ACHN (cell line): ENCODE measurements around the gene ACTR3.
A peak's percentile ranks its signal among the peaks of the same experiment; 100 is the strongest.
"Not testable (repeated sequence)": the region's sequence is repeated elsewhere in the genome, so short reads cannot be mapped to it uniquely, and the experiment has no call there.

Source experiments
- DNase-seq: peaks from one replicate; pipeline ENCODE4 v3.0.0-alpha.2; 2015
- in situ Hi-C: cut with HindIII; loops from 2 replicates; pipeline ENCODE4 v1.10.0; 2017; ENCODE audit warnings: low sequenced_read_pairs, low pct_ligation_motif_present, low pct_unique_long_range_greater_than_20kb

ACTR3 gene

GRCh38 chr2:113889471-113890252 lies at the start of gene ACTR3:
ACTR3 (plus strand) TSS chr2:113890089; CDS start chr2:113890280, 191 bp downstream.
- DNase-seq = peak; percentile 99
- in situ Hi-C loops = no loop called here

- in situ Hi-C loops = no loop called here
These were observed 49.4 kb upstream of the ACTR3 start for GRCh38 chr2:113840518-113840917.

GRCh38 chr2:113842919-113843736 lies 46.8 kb upstream of the ACTR3 start:
- in situ Hi-C loops = no loop called here
- peak; percentile 62 for DNase-seq

More at GRCh38 chr2:113840518-113840917, 49.4 kb upstream of the ACTR3 start:
- no peak for DNase-seq

GRCh38 chr2:113843737-113844050 lies 46.2 kb upstream of the ACTR3 start:
- DNase-seq, in situ Hi-C loops: not testable (repeated sequence)

- in situ Hi-C loops = no loop called here
- DNase-seq = no peak
These were observed 44.6 kb upstream of the ACTR3 start for GRCh38 chr2:113845261-113845660.

- in situ Hi-C loops = not testable (repeated sequence)
These were observed 44.1 kb upstream of the ACTR3 start for GRCh38 chr2:113845796-113846195.

GRCh38 chr2:113846429-113846828 lies 43.5 kb upstream of the ACTR3 start:
- no peak for DNase-seq
- in situ Hi-C loops = no loop called here

More at GRCh38 chr2:113845796-113846195, 44.1 kb upstream of the ACTR3 start:
- DNase-seq = not testable (repeated sequence)

- in situ Hi-C loops = no loop called here
- DNase-seq = peak; percentile 48
These were observed 42.7 kb upstream of the ACTR3 start for GRCh38 chr2:113847144-113847543.

GRCh38 chr2:113848758-113849415 lies 41.0 kb upstream of the ACTR3 start:
- in situ Hi-C loops = no loop called here

GRCh38 chr2:113850687-113851086 lies 39.2 kb upstream of the ACTR3 start:
- no peak for DNase-seq
- in situ Hi-C loops = no loop called here

More at GRCh38 chr2:113848758-113849415, 41.0 kb upstream of the ACTR3 start:
- DNase-seq = peak; percentile 28

- DNase-seq = no peak
- in situ Hi-C loops = no loop called here
These were observed 38.2 kb upstream of the ACTR3 start for GRCh38 chr2:113851640-113852039.

GRCh38 chr2:113854208-113854607 lies 35.7 kb upstream of the ACTR3 start:
- in situ Hi-C loops = no loop called here
- DNase-seq = no peak

GRCh38 chr2:113854970-113855740 lies 34.7 kb upstream of the ACTR3 start:
- in situ Hi-C loops = no loop called here
- no peak for DNase-seq

GRCh38 chr2:113857464-113857863 lies 32.4 kb upstream of the ACTR3 start:
- no peak for DNase-seq
- in situ Hi-C loops = no loop called here

GRCh38 chr2:113858764-113859163 lies 31.1 kb upstream of the ACTR3 start:
- DNase-seq = peak; percentile 89
- in situ Hi-C loops = no loop called here

GRCh38 chr2:113861740-113862139 lies 28.1 kb upstream of the ACTR3 start:
- in situ Hi-C loops = no loop called here
- no peak for DNase-seq

- no peak for DNase-seq
- in situ Hi-C loops = no loop called here
These were observed 26.7 kb upstream of the ACTR3 start for GRCh38 chr2:113863144-113863543.

- no peak for DNase-seq
- in situ Hi-C loops = no loop called here
These were observed 22.3 kb upstream of the ACTR3 start for GRCh38 chr2:113867571-113867970.
